Measurements from ENCODE around the gene PUM2. TPM values are rescaled to one million over a fixed set of nuclear protein-coding genes. Genes with fewer than 3 reads are reported as not detected.
A peak's percentile ranks its signal among the peaks of the same experiment; 100 is the strongest.

PUM2 gene
- total RNA-seq, 1 experiment from 2014 or later = 104 TPM

DNA sequence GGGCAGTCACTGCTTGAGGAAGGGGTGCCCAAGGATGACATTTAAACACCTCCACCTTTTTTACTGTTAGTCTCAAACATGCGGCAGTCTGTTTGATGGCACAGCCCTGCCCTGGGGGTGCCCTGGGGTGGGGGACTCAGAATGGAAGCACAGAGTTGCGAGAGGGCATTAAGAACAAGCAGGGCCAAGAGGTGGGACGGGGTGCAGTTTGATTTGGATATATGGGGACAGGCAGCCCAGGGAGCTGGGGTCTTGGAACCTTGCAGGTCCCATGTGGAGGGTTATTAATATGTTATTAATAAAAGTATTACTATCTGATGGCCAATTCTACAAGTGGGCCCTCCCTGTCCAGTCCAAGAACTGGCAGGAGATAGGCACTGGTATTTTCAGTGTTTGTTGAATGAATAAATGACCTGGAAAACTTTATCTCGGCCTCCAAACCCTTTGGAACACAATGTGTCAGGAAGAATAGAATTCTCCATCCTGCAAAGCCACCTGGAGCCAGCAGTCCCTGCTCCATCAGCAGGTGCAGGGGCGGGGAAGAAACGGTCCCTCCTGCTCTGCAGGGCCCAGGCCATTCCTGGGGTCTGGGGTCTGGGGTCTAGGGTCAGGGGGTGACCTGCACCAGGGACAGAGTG lies 150.9 kb downstream of the PUM2 start:
- POLR2A ChIA-PET = no interaction called here
- Mint-ChIP-seq H3K27me3 (ENCODE audit: low read depth) (no peaks in the 10 kb centered on the region), H3K4me3 (no peak overlapping the region), H3K4me1 (peaks cover 4% of the 10 kb centered on the region), H3K36me3 (peaks cover 37% of the 10 kb centered on the region), H3K9me3 (no peaks in the 10 kb centered on the region), H3K27ac (no peak overlapping the region)
- CTCF ChIA-PET = no interaction called here
- ATAC-seq = no peak
- DNase-seq (ENCODE audit: low spot score) = no peak
- TF ChIP-seq TEAD1 (CRISPR knock-in tag; IDR thresholded peaks at IDR 0.05) (no peak), NFYB (CRISPR knock-in tag; conservative IDR thresholded peaks at IDR 0.05; ENCODE audit: low read depth) (no peak)

DNA sequence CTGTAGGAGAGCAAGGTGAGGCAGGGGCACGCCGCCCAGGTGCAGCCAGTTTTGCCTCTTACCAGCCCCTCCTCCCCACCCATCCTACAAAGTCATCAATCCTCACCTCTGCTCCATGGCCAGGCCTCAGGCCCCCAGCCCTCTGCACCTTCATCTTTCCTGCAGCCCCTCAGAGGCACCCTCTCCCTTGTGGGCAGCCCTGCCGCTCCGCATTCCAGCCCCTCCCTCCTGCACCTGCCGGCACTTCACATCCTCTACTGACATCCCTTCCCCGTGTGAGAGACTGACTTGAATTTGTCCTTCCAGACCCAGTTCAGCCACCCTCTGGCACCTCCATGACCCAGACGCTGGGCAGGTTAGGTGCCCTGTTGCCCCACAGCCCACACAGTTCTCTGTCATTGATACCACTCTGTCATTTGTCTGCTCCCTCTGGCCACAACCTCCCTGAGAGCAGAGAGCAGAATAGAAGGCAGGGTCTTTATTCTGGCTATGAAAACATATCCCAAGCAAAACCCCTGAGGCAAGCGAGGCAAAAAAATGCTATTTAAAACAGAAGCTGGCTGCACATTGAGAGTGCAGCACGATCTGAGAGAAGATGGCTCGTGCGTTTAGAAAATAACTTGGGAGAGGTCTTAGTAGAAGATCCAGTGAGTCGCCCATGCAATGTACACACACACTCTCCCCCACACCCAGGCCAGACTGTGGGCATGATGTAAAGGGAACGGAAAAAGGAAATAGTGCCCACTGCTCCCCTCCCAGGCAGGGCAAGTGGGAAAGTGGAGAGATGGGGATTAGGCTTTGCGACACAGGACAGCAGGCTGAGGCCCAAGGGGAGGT lies 151.6 kb downstream of the PUM2 start:
- H3K27ac Mint-ChIP-seq = no peak overlapping the region; the same call in 1 of the 2 replicates
- peak; percentile 62 for ATAC-seq
- no peaks in the 10 kb centered on the region for H3K27me3 Mint-ChIP-seq (ENCODE audit: low read depth)
- TF ChIP-seq, protein P1, sequence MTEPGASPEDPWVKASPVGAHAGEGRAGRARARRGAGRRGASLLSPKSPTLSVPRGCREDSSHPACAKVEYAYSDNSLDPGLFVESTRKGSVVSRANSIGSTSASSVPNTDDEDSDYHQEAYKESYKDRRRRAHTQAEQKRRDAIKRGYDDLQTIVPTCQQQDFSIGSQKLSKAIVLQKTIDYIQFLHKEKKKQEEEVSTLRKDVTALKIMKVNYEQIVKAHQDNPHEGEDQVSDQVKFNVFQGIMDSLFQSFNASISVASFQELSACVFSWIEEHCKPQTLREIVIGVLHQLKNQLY (CRISPR knock-in tag; IDR thresholded peaks at IDR 0.05) = no peak
- TF ChIP-seq KAT7 (CRISPR knock-in tag; IDR thresholded peaks at IDR 0.05; ENCODE audit: borderline replicate concordance) (no peak), ZNF396 (CRISPR knock-in tag; IDR thresholded peaks at IDR 0.05; ENCODE audit: borderline replicate concordance) (no peak), ZBTB21 (CRISPR knock-in tag; IDR thresholded peaks at IDR 0.05; ENCODE audit: borderline replicate concordance) (no peak), FOXJ3 (CRISPR knock-in tag; IDR thresholded peaks at IDR 0.05; ENCODE audit: borderline replicate concordance) (no peak), CREM (CRISPR knock-in tag; IDR thresholded peaks at IDR 0.05) (no peak)
- TF ChIP-seq, protein P2, sequence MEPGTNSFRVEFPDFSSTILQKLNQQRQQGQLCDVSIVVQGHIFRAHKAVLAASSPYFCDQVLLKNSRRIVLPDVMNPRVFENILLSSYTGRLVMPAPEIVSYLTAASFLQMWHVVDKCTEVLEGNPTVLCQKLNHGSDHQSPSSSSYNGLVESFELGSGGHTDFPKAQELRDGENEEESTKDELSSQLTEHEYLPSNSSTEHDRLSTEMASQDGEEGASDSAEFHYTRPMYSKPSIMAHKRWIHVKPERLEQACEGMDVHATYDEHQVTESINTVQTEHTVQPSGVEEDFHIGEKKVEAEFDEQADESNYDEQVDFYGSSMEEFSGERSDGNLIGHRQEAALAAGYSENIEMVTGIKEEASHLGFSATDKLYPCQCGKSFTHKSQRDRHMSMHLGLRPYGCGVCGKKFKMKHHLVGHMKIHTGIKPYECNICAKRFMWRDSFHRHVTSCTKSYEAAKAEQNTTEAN (CRISPR knock-in tag; IDR thresholded peaks at IDR 0.05) = no peak
- TF ChIP-seq, protein P3, sequence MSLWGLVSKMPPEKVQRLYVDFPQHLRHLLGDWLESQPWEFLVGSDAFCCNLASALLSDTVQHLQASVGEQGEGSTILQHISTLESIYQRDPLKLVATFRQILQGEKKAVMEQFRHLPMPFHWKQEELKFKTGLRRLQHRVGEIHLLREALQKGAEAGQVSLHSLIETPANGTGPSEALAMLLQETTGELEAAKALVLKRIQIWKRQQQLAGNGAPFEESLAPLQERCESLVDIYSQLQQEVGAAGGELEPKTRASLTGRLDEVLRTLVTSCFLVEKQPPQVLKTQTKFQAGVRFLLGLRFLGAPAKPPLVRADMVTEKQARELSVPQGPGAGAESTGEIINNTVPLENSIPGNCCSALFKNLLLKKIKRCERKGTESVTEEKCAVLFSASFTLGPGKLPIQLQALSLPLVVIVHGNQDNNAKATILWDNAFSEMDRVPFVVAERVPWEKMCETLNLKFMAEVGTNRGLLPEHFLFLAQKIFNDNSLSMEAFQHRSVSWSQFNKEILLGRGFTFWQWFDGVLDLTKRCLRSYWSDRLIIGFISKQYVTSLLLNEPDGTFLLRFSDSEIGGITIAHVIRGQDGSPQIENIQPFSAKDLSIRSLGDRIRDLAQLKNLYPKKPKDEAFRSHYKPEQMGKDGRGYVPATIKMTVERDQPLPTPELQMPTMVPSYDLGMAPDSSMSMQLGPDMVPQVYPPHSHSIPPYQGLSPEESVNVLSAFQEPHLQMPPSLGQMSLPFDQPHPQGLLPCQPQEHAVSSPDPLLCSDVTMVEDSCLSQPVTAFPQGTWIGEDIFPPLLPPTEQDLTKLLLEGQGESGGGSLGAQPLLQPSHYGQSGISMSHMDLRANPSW (CRISPR knock-in tag; conservative IDR thresholded peaks at IDR 0.05; ENCODE audit: low read depth) = no peak
- TF ChIP-seq, protein P4, sequence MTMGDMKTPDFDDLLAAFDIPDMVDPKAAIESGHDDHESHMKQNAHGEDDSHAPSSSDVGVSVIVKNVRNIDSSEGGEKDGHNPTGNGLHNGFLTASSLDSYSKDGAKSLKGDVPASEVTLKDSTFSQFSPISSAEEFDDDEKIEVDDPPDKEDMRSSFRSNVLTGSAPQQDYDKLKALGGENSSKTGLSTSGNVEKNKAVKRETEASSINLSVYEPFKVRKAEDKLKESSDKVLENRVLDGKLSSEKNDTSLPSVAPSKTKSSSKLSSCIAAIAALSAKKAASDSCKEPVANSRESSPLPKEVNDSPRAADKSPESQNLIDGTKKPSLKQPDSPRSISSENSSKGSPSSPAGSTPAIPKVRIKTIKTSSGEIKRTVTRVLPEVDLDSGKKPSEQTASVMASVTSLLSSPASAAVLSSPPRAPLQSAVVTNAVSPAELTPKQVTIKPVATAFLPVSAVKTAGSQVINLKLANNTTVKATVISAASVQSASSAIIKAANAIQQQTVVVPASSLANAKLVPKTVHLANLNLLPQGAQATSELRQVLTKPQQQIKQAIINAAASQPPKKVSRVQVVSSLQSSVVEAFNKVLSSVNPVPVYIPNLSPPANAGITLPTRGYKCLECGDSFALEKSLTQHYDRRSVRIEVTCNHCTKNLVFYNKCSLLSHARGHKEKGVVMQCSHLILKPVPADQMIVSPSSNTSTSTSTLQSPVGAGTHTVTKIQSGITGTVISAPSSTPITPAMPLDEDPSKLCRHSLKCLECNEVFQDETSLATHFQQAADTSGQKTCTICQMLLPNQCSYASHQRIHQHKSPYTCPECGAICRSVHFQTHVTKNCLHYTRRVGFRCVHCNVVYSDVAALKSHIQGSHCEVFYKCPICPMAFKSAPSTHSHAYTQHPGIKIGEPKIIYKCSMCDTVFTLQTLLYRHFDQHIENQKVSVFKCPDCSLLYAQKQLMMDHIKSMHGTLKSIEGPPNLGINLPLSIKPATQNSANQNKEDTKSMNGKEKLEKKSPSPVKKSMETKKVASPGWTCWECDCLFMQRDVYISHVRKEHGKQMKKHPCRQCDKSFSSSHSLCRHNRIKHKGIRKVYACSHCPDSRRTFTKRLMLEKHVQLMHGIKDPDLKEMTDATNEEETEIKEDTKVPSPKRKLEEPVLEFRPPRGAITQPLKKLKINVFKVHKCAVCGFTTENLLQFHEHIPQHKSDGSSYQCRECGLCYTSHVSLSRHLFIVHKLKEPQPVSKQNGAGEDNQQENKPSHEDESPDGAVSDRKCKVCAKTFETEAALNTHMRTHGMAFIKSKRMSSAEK (CRISPR knock-in tag; IDR thresholded peaks at IDR 0.05; ENCODE audit: borderline replicate concordance) = no peak
- POLR2A ChIA-PET = no interaction called here
- CTCF ChIA-PET = interaction anchor here (2.0 kb wide), 1 partner anchor 63 kb away, joined by 4 read pairs; no protein-coding TSS in a partner anchor
- no peak overlapping the region for H3K4me3 Mint-ChIP-seq
- peaks cover 34% of the 10 kb centered on the region for H3K36me3 Mint-ChIP-seq
- peaks cover 4% of the 10 kb centered on the region for H3K4me1 Mint-ChIP-seq
- H3K9me3 Mint-ChIP-seq = no peaks in the 10 kb centered on the region
- no peak for DNase-seq (ENCODE audit: low spot score)

Other genes starting within 250 kb of the PUM2 start
- gene SDC1, start 125.7 kb downstream of the PUM2 start, total RNA-seq (2021) = 47.3 to 52.6 TPM (median 52.6 TPM) in 3 replicates
- gene RHOB, start 96.2 kb upstream of the PUM2 start, total RNA-seq (2021) = 20.4 to 23.2 TPM (median 22.7 TPM) in 3 replicates